ENCODE data around the gene BCCIP.

BCCIP gene

GRCh38 chr10:125822878-125823662 lies at the start of gene BCCIP, which contains the start of gene UROS:
TSS of gene BCCIP (plus strand) at chr10:125823546. CDS start at chr10:125823558, 12 bp downstream.
TSS of gene UROS (minus strand) at chr10:125823258. CDS start at chr10:125816499, 6,759 bp downstream.
- DNase-seq (ENCODE audit: low read depth in 2 of 2) = peak; percentile 80 to 83

DNA sequence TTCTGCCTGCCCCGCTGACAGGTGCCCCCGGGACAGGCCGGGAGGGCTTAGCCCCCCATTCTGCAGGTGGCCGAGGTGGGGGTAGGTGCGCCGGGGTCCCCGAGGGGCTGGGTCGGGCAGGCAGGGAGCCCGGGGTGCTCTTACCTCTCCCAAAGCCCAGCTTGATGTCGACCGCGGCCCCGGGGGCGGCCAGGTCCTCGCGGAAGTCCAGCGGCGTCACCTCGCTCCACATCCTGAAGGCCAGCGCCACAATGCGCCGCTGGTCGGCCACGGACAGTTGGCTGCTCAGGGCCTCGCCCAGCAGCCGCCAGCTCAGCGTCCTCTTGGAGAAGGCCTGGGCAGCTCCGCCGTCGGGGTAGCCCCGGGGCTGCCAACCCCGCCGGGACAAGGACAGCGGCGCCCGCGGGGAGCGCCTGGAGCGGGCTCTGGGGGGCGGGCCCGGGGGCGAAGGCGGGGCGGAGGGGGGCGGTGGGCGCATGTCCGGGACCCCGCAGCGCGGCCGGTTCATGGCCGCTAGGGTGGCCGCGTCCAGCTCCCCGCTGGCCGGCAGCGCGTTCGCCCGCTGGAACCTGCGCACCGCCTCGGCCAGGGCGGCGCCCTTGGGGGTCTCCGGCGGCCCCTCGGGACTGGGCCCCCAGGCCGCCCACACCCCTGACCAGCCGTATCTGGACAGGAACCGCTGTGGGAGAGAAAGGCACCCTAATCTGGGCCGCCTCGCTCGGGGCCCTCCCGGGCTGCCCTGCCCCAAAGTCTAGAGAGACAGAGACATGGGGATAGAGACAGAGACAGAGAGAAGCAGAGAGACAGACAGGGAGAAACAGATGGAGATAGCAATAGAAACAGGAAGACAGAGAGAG lies 49.4 kb upstream of the BCCIP start:
- DNase-seq (ENCODE audit: low read depth in 2 of 2) = no peak

DNA sequence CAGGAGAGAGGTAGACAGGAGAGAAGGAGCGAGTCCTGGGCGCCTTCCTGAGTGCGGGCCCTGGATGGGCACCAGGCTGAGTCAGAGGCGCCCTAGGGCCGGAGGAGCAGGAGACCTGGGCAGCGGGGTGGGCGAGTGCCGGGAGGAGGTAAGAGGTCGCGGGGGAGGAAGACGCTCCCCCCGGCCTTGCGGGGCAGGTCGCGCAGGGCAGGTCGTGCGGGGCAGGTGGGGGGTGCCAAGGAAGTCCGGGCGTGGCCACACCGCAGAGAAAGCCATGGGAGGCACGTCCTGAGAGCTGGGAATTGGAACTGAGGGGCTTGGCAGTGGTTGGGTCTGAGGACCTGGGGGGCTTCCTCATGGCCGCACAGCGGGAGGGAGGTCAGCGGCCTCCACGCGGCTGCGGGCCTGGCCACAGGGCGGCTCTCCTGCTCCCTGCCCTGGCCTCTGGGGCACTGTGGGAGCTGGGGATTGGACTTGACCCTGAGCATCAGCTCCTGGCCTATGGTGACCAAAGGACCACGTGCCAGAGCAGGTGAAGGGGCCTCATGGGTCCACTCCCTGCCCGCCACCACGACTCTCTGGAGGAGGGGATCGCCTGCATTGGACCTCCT lies 48.7 kb upstream of the BCCIP start:
- no peak for DNase-seq (ENCODE audit: low read depth in 2 of 2)

- no peak for DNase-seq (ENCODE audit: low read depth in 2 of 2)
Measured at GRCh38 chr10:125775491-125776106, 47.7 kb upstream of the BCCIP start, which contains the start of gene MMP21. TSS of gene MMP21 (minus strand) at chr10:125775821. CDS start at chr10:125775821, 0 bp downstream.

DNA sequence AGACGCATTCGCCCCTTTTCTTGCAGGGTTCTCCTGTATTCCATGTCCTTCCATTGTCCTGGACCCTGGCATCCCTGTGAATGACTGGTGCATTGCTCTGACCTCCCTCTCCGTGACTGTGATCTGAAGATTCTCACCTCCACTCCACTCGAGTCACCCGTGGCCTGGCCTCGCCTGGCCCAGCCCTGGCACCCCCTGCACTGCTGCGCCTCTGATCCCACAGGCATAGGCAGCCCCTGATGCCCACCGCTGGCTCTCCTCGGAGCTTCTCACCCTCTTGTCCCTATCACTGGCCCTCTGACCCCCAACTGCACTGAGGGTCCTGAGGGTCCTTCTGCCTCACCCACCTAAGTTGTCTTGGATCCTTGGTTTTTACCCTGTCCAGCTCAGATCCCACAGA lies 45.5 kb upstream of the BCCIP start:
- no peak for DNase-seq (ENCODE audit: low read depth in 2 of 2)

DNA sequence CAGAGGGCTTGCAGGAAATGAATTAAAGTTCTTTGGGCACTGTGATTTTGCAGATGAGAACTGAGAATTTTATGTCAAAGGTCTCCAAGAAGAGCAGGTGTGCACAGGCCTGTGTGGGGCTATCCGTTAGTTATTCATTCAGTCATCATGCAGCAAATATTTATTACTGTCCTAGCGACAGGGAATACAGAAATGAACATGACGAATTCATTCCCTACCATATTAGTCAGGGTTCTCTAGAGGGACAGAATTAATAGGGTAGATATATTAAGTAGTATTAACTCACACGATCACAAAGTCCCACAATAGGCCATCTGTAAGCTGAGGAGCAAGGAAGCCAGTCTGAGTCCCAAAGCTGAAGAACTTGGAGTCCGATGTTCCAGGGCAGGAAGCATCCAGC lies 44.8 kb upstream of the BCCIP start:
- DNase-seq (ENCODE audit: low read depth in 2 of 2) = no peak

GRCh38 chr10:125779403-125780327 lies 43.7 kb upstream of the BCCIP start:
- no peak for DNase-seq (ENCODE audit: low read depth in 2 of 2)

DNA sequence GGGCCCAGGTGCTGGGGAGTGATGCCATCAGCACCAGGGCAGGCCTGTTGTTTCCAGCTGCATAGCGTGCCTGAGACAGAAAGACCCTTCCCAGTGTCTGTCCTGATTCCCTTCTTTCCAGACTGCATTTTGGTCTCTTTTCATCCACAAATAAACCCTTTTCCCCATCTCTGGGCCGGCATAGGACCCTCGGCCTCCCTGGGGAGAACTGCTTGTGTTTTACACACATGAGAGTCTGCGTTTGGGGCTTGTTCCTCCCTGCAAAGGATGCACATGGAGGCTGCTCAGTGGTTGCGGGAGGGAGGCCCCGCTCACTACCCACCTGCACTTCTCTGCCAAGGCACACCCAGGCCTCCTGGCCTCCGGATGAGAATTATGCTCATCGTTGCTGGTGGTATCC lies 42.0 kb upstream of the BCCIP start:
- no peak for DNase-seq (ENCODE audit: low read depth in 2 of 2)

- no peak for DNase-seq (ENCODE audit: low read depth in 2 of 2)
Measured at GRCh38 chr10:125782054-125782453, 41.3 kb upstream of the BCCIP start.

- DNase-seq (ENCODE audit: low read depth in 2 of 2) = no peak
Measured at GRCh38 chr10:125782616-125783015, 40.7 kb upstream of the BCCIP start.

DNA sequence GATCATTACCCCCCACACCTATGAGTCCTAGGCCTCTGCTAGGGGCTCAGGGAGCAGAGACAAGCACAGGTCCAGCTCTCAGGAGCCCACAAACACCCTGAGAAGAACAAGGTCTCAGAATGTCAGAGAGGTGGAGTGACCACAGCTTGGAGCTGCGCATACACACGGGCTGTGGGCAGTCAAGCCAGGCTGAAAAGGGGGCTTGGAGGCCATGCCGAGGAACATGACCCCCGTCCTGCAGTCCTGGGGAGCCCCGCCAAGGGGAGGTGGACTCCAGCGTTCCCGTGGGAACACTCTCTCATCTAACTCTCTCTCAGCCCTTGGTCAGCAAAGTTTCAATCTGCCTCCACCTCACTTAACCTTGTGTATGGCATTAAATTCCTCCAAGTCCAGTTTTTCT lies 39.9 kb upstream of the BCCIP start:
- DNase-seq (ENCODE audit: low read depth in 2 of 2) = no peak

DNA sequence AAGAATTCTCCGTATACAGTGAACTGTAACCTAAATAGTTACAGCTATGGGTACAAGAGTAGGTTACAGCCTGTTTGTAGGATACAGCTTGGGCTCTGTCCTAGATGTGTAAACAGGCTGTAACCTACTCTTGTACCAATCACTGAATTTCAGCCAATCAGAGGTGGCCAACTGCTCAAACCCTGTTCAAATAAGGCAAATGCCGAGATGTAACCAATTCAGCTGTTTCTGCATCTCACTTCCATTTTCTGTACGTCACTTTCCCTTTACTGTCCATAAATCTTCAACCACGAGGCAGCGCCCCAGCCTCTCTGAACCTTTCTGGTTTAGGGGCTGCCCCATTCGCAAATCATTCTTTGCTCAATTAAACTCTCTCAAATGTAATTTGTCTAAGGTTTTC lies 39.4 kb upstream of the BCCIP start:
- no peak for DNase-seq (ENCODE audit: low read depth in 2 of 2)

GRCh38 chr10:125785791-125786190 lies 37.6 kb upstream of the BCCIP start:
- DNase-seq (ENCODE audit: low read depth in 2 of 2) = no peak

GRCh38 chr10:125788156-125789034 lies 35.0 kb upstream of the BCCIP start:
- no peak for DNase-seq (ENCODE audit: low read depth in 2 of 2)

DNA sequence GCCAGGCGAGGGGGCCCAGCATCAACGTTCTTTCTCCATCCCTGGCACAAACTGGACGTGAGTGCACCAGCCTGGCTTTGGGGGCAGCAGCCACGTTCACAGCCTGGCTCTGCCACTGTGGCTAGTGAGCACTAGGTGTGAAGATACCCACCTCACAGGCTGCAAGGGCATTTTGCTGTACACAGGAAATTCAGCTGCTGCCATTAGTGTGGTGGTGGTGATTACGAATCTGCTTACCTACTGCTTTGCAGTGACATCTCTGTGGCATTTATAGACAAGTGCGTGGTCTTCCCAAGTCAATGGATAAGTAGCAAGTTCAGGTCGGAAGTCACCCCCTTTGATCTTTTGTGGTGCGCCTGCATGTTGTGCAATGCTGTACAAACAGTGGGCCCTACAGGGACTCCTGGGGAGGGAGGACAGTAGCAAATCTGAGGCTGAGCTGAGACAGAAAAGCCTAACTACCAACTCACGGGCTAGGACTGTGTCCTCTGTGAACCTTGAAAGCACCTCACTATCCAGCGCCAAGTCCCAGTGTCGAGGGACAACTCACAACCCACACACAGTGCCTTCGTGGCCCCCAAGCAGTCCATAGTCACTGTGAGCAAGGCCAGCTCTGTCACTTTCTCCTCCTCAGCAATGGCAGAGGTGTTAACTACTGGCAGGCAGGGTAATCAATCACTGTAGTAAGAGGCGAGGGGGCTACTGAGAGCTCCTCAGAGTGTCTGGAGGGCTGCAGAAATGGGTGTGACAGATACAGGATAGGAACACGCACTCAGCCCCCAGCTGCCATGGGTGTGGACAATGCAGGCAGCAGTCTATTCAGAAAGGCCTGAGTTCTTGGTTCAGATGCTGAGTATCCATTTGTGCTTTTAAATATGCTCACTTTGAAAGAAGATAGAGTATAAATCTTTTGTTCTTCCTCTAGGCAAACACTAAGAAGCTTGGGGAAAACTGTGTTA lies 30.7 kb upstream of the BCCIP start:
- DNase-seq (ENCODE audit: low read depth in 2 of 2) = no peak

GRCh38 chr10:125795128-125795527 lies 28.2 kb upstream of the BCCIP start:
- no peak for DNase-seq (ENCODE audit: low read depth in 2 of 2)

GRCh38 chr10:125795637-125796190 lies 27.6 kb upstream of the BCCIP start:
- no peak for DNase-seq (ENCODE audit: low read depth in 2 of 2)

GRCh38 chr10:125797424-125797823 lies 25.9 kb upstream of the BCCIP start:
- DNase-seq (ENCODE audit: low read depth in 2 of 2) = no peak

Data from stimulated activated CD4-positive, alpha-beta T cell treated with anti-CD3 and anti-CD28 coated beads, Interleukin-12 subunit alpha, Interleukin-12 subunit beta, amount 100 ng/mL, for 24 hours (primary cell).